H9 (cell line): ENCODE data around the gene FBXL16. TPM values are rescaled to one million over a fixed set of nuclear protein-coding genes. Genes with fewer than 3 reads are reported as not detected.
A peak's percentile ranks its signal among the peaks of the same experiment; 100 is the strongest.

Experiments
- DNase-seq: peaks from one replicate; pipeline ENCODE4 v3.0.0-alpha.2; 2017
- H2AFZ ChIP-seq: one replicate; pipeline ENCODE4 v1.6.1; 2013; ENCODE audit warnings: mild to moderate bottlenecking, low read length, control low read depth, moderate library complexity
- H2AK5ac ChIP-seq: 2 replicates; pipeline ENCODE4 v1.6.1; 2013; ENCODE audit warnings: low read length, control low read depth, mixed read lengths; ENCODE audit not compliant: insufficient read length
- H2BK120ac ChIP-seq: one replicate; pipeline ENCODE4 v1.6.1; 2013; ENCODE audit warnings: low read depth, mild to moderate bottlenecking, low read length, control low read depth, inconsistent platforms; ENCODE audit not compliant: poor library complexity, severe bottlenecking
- H2BK12ac ChIP-seq: 2 replicates; pipeline ENCODE4 v1.6.1; 2013; ENCODE audit warnings: low read length, control low read depth, mixed read lengths, low read depth; ENCODE audit not compliant: insufficient read length
- H2BK15ac ChIP-seq: 2 replicates; pipeline ENCODE4 v1.6.1; 2013; ENCODE audit warnings: low read depth, low read length, control low read depth
- H2BK20ac ChIP-seq: one replicate; pipeline ENCODE4 v1.6.1; 2013; ENCODE audit warnings: low read depth, mild to moderate bottlenecking, low read length, control low read depth, inconsistent platforms; ENCODE audit not compliant: poor library complexity, severe bottlenecking
- H2BK5ac ChIP-seq: 2 replicates; pipeline ENCODE4 v1.6.1; 2013; ENCODE audit warnings: low read length, control low read depth, mixed read lengths; ENCODE audit not compliant: insufficient read length
- H3K14ac ChIP-seq: 2 replicates; pipeline ENCODE4 v1.6.1; 2013; ENCODE audit warnings: low read length, control low read depth; ENCODE audit not compliant: insufficient read depth
- H3K18ac ChIP-seq: 2 replicates; pipeline ENCODE4 v1.6.1; 2013; ENCODE audit warnings: low read depth, mild to moderate bottlenecking, mixed read lengths, low read length, control low read depth; ENCODE audit not compliant: insufficient read length
- H3K23ac ChIP-seq: 2 replicates; pipeline ENCODE4 v1.6.1; 2013; ENCODE audit warnings: low read length, control low read depth, mixed read lengths, low read depth; ENCODE audit not compliant: insufficient read length
- H3K23me2 ChIP-seq: 2 replicates; pipeline ENCODE4 v1.6.1; 2013; ENCODE audit warnings: low read depth, mild to moderate bottlenecking, mixed read lengths, low read length, control low read depth; ENCODE audit not compliant: insufficient read length, poor library complexity, severe bottlenecking
- H3K27ac ChIP-seq: 2 replicates; pipeline ENCODE4 v1.5.1; 2013; ENCODE audit warnings: low read length, control low read depth, mixed read lengths, low read depth; ENCODE audit not compliant: insufficient read length
- H3K27me3 ChIP-seq: 2 replicates; pipeline ENCODE4 v1.6.1; 2013; ENCODE audit warnings: low read length, control low read depth, inconsistent platforms; ENCODE audit not compliant: insufficient read depth
- H3K4ac ChIP-seq: 2 replicates; pipeline ENCODE4 v1.6.1; 2013; ENCODE audit warnings: low read depth, mild to moderate bottlenecking, control low read depth, inconsistent platforms, low read length, moderate library complexity
- H3K4me1 ChIP-seq: 2 replicates; pipeline ENCODE4 v1.6.1; 2013; ENCODE audit warnings: low read length, control low read depth, inconsistent platforms; ENCODE audit not compliant: insufficient read depth
- H3K4me2 ChIP-seq: 2 replicates; pipeline ENCODE4 v1.6.1; 2013; ENCODE audit warnings: low read length, control low read depth, mixed read lengths; ENCODE audit not compliant: insufficient read length, insufficient read depth
- H3K56ac ChIP-seq: 2 replicates; pipeline ENCODE4 v1.6.1; 2013; ENCODE audit warnings: low read depth, mild to moderate bottlenecking, mixed read lengths, low read length, control low read depth; ENCODE audit not compliant: insufficient read length
- H3K79me1 ChIP-seq: 2 replicates; pipeline ENCODE4 v1.6.1; 2013; ENCODE audit warnings: low read depth, mild to moderate bottlenecking, moderate library complexity, low read length, control low read depth, inconsistent platforms; ENCODE audit not compliant: insufficient read depth, poor library complexity, severe bottlenecking
- H3K79me2 ChIP-seq: 2 replicates; pipeline ENCODE4 v1.6.1; 2013; ENCODE audit warnings: low read length, control low read depth, inconsistent platforms; ENCODE audit not compliant: insufficient read depth
- H3K9ac ChIP-seq: 2 replicates; pipeline ENCODE4 v1.6.1; 2013; ENCODE audit warnings: low read length, control low read depth, mixed read lengths; ENCODE audit not compliant: insufficient read length; ENCODE audit errors: extremely low read depth
- H3K9me3 ChIP-seq: one replicate; pipeline ENCODE4 v1.6.1; 2013; ENCODE audit warnings: low read depth, low read length, inconsistent platforms; ENCODE audit not compliant: control insufficient read depth
- H3T11ph ChIP-seq: one replicate; pipeline ENCODE4 v1.6.1; 2013; ENCODE audit warnings: mild to moderate bottlenecking, low read length, control low read depth, inconsistent platforms
- H4K20me1 ChIP-seq: one replicate; pipeline ENCODE4 v1.6.1; 2013; ENCODE audit not compliant: control insufficient read depth, insufficient read length, insufficient read depth
- H4K5ac ChIP-seq: 2 replicates; pipeline ENCODE4 v1.6.1; 2013; ENCODE audit warnings: low read depth, mild to moderate bottlenecking, mixed read lengths, low read length, control low read depth; ENCODE audit not compliant: insufficient read length
- H4K8ac ChIP-seq: replicated peaks from 2 replicates; pipeline ENCODE4 v1.6.1; 2013; ENCODE audit warnings: low read length, control low read depth, mixed read lengths, low read depth; ENCODE audit not compliant: insufficient read length
- H4K91ac ChIP-seq: 2 replicates; pipeline ENCODE4 v1.6.1; 2013; ENCODE audit warnings: low read depth, mild to moderate bottlenecking, moderate library complexity, mixed read lengths, low read length, control low read depth; ENCODE audit not compliant: insufficient read length
- H3K27ac Mint-ChIP-seq, 3 experiments: 2 replicates in 2 of 3; 3 replicates in 1 of 3; pipeline ENCODE4 v1.8.0; 2020 to 2021; ENCODE audit warnings: mixed read lengths in 3 of 3, mild to moderate bottlenecking in 1 of 3, moderate library complexity in 1 of 3
- H3K27me3 Mint-ChIP-seq: 2 replicates; pipeline ENCODE4 v1.8.0; 2021; ENCODE audit warnings: low read depth, mild to moderate bottlenecking, moderate library complexity, mixed read lengths
- H3K36me3 Mint-ChIP-seq, 3 experiments: 2 replicates in 2 of 3; 3 replicates in 1 of 3; pipeline ENCODE4 v1.8.0; 2020 to 2021; ENCODE audit warnings: low read depth in 3 of 3, mixed read lengths in 3 of 3; ENCODE audit not compliant: insufficient read depth in 1 of 3
- H3K4me1 Mint-ChIP-seq, 2 experiments: 2 replicates each; pipeline ENCODE4 v1.8.0; 2020; ENCODE audit warnings: mixed read lengths in 2 of 2
- H3K4me3 Mint-ChIP-seq, 2 experiments: 2 replicates in 1 of 2; 3 replicates in 1 of 2; pipeline ENCODE4 v1.8.0; 2020 to 2021; ENCODE audit warnings: mild to moderate bottlenecking in 2 of 2, mixed read lengths in 2 of 2, moderate library complexity in 1 of 2
- H3K9me3 Mint-ChIP-seq, 2 experiments: 2 replicates in 1 of 2; 3 replicates in 1 of 2; pipeline ENCODE4 v1.8.0; 2020; ENCODE audit warnings: mild to moderate bottlenecking in 2 of 2, mixed read lengths in 2 of 2, moderate library complexity in 1 of 2
- WGBS: extraction: QIAGEN DNeasy Blood & Tissue Kit; methylation state at CpG from one replicate; pipeline ENCODE4 v1.1.7; 2013; ENCODE audit warnings: missing lambda C conversion rate, low lambda C conversion rate, mixed read lengths; ENCODE audit not compliant: insufficient read length; ENCODE audit errors: extremely low coverage; 5-methylcytosine and 5-hydroxymethylcytosine counted together
- total RNA-seq: library from RNA; stranded (reverse); gene quantifications from 2 replicates; pipeline ENCODE4 v1.2.1, GENCODE V29; 2021
- TF ChIP-seq, protein P1 (sequence below): fragments of 200-600 bp; sonication (generic); conservative IDR thresholded peaks from 3 replicates; pipeline ENCODE4 v1.8.0; 2021; ENCODE audit warnings: antibody characterized with exemption, mild to moderate bottlenecking

The FBXL16 gene
- total RNA-seq, 1 experiment from 2014 or later: 9.6 TPM

DNA sequence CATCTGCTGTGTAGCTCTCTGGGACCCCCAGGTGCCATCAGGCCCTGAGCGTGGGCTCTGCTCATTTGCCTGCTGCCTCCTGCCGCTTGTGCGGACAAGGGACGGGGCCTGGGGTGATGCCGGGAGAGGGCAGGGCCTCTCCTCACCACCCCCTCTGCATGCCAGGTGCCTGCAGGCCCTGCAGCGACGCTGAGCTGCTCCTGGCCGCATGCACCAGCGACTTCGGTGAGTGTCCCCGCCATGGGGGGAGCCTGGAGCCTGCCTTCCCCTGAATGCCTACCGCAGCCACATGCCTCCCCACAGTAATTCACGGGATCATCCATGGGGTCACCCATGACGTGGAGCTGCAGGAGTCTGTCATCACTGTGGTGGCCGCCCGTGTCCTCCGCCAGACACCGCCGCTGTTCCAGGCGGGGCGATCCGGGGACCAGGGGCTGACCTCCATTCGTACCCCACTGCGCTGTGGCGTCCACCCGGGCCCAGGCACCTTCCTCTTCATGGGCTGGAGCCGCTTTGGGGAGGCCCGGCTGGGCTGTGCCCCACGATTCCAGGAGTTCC, 11.2 kb upstream of the FBXL16 start:
- Histone ChIP-seq H3K27me3 (no peaks in the 10 kb centered on the region; the same call in 1 of the 2 replicates), H2BK15ac (no peak overlapping the region), H3K9ac (no peak overlapping the region), H2BK20ac (no peak overlapping the region), H3K79me1 (no peaks in the 10 kb centered on the region), H3K14ac (no peak overlapping the region), H3K23ac (no peak overlapping the region), H3K4me1 (no peaks in the 10 kb centered on the region), H4K91ac (no peak overlapping the region), H3K4me2 (no peak overlapping the region), H2BK5ac (no peak overlapping the region), H3K79me2 (no peaks in the 10 kb centered on the region), H2BK12ac (no peak overlapping the region), H3K27ac (no peak overlapping the region), H2AK5ac (no peak overlapping the region), H2BK120ac (no peak overlapping the region), H3K9me3 (no peaks in the 10 kb centered on the region), H3T11ph (no peak overlapping the region), H3K18ac (no peak overlapping the region), H4K5ac (no peak overlapping the region), H4K20me1 (no peaks in the 10 kb centered on the region), H3K4ac (no peak overlapping the region), H2AFZ (no peak overlapping the region), H4K8ac (no peak overlapping the region), H3K23me2 (peaks cover 10% of the 10 kb centered on the region), H3K56ac (no peak overlapping the region)
- no peak for DNase-seq
- WGBS: no CpG with 5 or more reads among the region's 29 CpGs
- no peaks in the 10 kb centered on the region for H3K36me3 Mint-ChIP-seq
- no peaks in the 10 kb centered on the region; a peak in 1 of 5 replicates for H3K9me3 Mint-ChIP-seq
- TF ChIP-seq, protein P1, sequence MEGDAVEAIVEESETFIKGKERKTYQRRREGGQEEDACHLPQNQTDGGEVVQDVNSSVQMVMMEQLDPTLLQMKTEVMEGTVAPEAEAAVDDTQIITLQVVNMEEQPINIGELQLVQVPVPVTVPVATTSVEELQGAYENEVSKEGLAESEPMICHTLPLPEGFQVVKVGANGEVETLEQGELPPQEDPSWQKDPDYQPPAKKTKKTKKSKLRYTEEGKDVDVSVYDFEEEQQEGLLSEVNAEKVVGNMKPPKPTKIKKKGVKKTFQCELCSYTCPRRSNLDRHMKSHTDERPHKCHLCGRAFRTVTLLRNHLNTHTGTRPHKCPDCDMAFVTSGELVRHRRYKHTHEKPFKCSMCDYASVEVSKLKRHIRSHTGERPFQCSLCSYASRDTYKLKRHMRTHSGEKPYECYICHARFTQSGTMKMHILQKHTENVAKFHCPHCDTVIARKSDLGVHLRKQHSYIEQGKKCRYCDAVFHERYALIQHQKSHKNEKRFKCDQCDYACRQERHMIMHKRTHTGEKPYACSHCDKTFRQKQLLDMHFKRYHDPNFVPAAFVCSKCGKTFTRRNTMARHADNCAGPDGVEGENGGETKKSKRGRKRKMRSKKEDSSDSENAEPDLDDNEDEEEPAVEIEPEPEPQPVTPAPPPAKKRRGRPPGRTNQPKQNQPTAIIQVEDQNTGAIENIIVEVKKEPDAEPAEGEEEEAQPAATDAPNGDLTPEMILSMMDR: no peak
- H3K4me1 Mint-ChIP-seq: peaks cover 17 to 31% of the 10 kb centered on the region in 2 experiments
- H3K4me3 Mint-ChIP-seq: peak overlapping the region in 1 of 2 experiments; percentile 78; a peak in 1 of 5 replicates
- H3K27me3 Mint-ChIP-seq: peaks cover 48% of the 10 kb centered on the region
- H3K27ac Mint-ChIP-seq: no peak overlapping the region
